ENCODE results near the gene PPCDC. TPM values are rescaled to one million over a fixed set of nuclear protein-coding genes. Genes with fewer than 3 reads are reported as not detected.

Gene PPCDC
- total and polyA plus RNA-seq, 3 experiments from 2014 or later, result 12.8 to 39.2 (median 35.5) TPM

DNA sequence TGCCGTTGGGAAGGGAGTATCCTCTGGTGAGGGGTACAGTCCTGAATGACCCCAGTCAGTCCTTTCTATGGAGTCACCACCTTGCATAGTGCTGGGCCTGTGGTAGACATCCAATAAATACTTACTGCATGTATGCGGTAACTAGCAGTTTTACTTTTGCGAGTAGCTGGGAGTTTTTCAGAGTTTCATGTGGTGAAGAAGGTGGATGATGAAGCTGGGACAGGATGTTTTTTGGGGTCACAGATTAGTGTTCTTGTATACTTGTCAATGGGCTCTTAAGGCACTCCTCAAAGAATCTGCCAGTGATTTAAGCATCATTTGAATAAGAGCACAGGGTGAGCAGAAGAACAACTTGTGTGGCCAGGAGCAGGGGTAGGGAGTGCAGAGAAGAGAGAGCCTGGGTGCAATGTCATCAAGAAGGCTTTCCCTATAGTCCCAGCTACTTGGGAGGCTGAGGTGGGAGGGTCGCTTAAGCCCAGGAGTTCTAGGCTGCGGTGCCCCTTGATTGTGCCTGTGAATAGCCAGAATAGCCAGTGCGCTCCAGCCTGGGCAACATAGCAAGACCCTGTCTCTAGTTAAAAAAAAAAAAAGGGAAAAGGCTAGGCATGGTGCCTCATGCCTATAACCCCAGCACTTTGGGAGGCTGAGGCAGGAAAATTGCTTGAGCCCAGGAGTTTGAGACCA lies 22.1 kb downstream of the PPCDC start:
- Histone ChIP-seq H3K9me3 (ENCODE audit: low read length) (no peaks in the 10 kb centered on the region), H3K4me3 (ENCODE audit: low read length) (no peak overlapping the region), H3K27ac (ENCODE audit: low read depth, low read length) (no peak overlapping the region), H3K27me3 (ENCODE audit: insufficient read depth, low read length, poor library complexity, severe bottlenecking) (no peaks in the 10 kb centered on the region), H3K36me3 (ENCODE audit: insufficient read depth, low read length) (no peaks in the 10 kb centered on the region), H3K4me1 (ENCODE audit: insufficient read depth, low read length) (peaks cover 21% of the 10 kb centered on the region)
- POLR2A ChIA-PET, result no interaction called here
- peaks cover 0 to 35% (median 2%) of the 10 kb centered on the region in 3 donors for H3K36me3 Mint-ChIP-seq
- H3K9me3 Mint-ChIP-seq, result no peaks in the 10 kb centered on the region
- H3K4me3 Mint-ChIP-seq, result peak overlapping the region in 3 of 7 donors; percentile 6 to 61 (median 49)
- H3K27me3 Mint-ChIP-seq, result no peaks in the 10 kb centered on the region
- no peak for DNase-seq
- H3K4me1 Mint-ChIP-seq, result peaks cover 41 to 50% (median 42%) of the 10 kb centered on the region in 3 donors
- H3K27ac Mint-ChIP-seq, result peak overlapping the region in 7 of 8 donors; percentile 62 to 97 (median 87)
- CTCF ChIA-PET, result interaction anchor here (0.9 kb wide), 1 partner anchor 15 kb away, joined by 3 read pairs; no protein-coding TSS in a partner anchor

DNA sequence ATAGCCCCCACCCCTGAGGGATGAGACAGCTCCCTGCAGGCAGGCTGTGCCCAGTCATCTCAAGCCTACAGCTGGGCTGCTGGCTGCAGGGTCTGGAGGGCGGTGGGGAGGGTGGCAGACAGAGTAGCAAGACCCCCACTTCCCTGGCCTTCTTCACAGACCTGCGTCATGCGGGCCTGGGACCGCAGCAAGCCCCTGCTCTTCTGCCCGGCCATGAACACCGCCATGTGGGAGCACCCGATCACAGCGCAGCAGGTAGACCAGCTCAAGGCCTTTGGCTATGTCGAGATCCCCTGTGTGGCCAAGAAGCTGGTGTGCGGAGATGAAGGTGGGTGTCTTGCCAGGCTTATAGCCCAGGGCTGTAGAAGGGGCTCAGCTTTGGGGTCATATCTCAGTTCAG lies 25.0 kb downstream of the PPCDC start:
- ChIA-PET CTCF (interaction anchor here (1.0 kb wide), 1 partner anchor 153 kb away, joined by 3 read pairs; the partner anchor contains the start of gene C15orf39), POLR2A (no interaction called here)
- Histone ChIP-seq H3K36me3 (ENCODE audit: insufficient read depth, low read length) (no peaks in the 10 kb centered on the region), H3K27ac (ENCODE audit: low read depth, low read length) (no peak overlapping the region), H3K4me3 (ENCODE audit: low read length) (no peak overlapping the region), H3K4me1 (ENCODE audit: insufficient read depth, low read length) (peaks cover 13% of the 10 kb centered on the region), H3K9me3 (ENCODE audit: low read length) (no peaks in the 10 kb centered on the region), H3K27me3 (ENCODE audit: insufficient read depth, low read length, poor library complexity, severe bottlenecking) (no peaks in the 10 kb centered on the region)
- peaks cover 27 to 38% (median 34%) of the 10 kb centered on the region in 3 donors for H3K4me1 Mint-ChIP-seq
- peak in 1 of 5 donors; percentile 23 for DNase-seq
- no peak overlapping the region for H3K4me3 Mint-ChIP-seq
- no peak overlapping the region for H3K27ac Mint-ChIP-seq
- H3K27me3 Mint-ChIP-seq, result no peaks in the 10 kb centered on the region
- H3K36me3 Mint-ChIP-seq, result peaks cover 0 to 32% (median 4%) of the 10 kb centered on the region in 3 donors
- no peaks in the 10 kb centered on the region for H3K9me3 Mint-ChIP-seq

DNA sequence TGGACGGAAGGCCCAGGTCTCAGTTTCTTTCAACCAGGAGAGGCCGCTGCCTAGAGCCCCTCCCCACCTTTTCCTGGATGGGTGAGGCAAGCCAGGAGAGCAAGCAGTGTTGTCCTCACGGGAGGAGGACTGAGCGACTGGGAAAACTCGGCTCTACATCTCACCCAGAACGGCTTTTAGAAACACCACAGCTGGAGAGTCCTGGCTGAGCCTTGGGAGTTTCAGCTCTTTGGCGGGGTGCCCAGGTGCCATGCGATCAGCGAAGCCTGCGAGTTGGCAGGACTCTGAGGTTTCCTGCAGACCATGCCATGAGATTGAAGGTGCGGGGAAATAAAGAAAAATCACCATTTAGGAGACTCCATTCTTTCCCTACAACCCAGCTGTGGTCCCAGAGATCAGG lies 26.0 kb downstream of the PPCDC start:
- Mint-ChIP-seq H3K4me1 (peaks cover 20 to 29% (median 24%) of the 10 kb centered on the region in 3 donors), H3K27ac (no peak overlapping the region), H3K4me3 (no peak overlapping the region), H3K9me3 (no peaks in the 10 kb centered on the region), H3K36me3 (peaks cover 0 to 29% (median 4%) of the 10 kb centered on the region in 3 donors), H3K27me3 (no peaks in the 10 kb centered on the region)
- ChIA-PET POLR2A (no interaction called here), CTCF (no interaction called here)
- Histone ChIP-seq H3K4me1 (ENCODE audit: insufficient read depth, low read length) (peaks cover 11% of the 10 kb centered on the region), H3K9me3 (ENCODE audit: low read length) (no peaks in the 10 kb centered on the region), H3K27me3 (ENCODE audit: insufficient read depth, low read length, poor library complexity, severe bottlenecking) (no peaks in the 10 kb centered on the region), H3K36me3 (ENCODE audit: insufficient read depth, low read length) (no peaks in the 10 kb centered on the region), H3K27ac (ENCODE audit: low read depth, low read length) (no peak overlapping the region), H3K4me3 (ENCODE audit: low read length) (no peak overlapping the region)
- peak in 1 of 5 donors; percentile 23 for DNase-seq

DNA sequence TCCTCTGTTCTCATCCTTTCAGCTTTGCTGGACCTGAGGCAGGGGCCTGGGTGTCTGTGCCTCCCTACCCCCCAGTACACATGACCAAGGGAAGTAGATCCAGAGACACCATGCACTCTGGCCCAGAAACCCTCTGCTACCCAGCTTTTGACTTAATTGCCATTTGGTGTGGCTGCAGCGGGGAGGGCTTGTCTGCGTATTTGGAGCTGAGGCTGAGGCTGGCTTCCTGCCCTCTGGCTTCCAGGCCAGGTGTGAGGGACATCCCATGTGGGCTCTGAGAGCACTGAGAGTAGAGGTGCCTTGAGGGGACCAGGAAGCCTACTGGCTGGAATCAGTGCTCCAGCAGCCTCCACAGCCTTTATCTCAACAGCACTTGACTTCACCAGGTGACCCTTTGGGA lies 26.9 kb downstream of the PPCDC start:
- peaks cover 0 to 24% (median 1%) of the 10 kb centered on the region in 3 donors for H3K36me3 Mint-ChIP-seq
- no peaks in the 10 kb centered on the region for H3K27me3 Mint-ChIP-seq
- no peaks in the 10 kb centered on the region for H3K9me3 ChIP-seq (ENCODE audit: low read length)
- H3K36me3 ChIP-seq (ENCODE audit: insufficient read depth, low read length), result no peaks in the 10 kb centered on the region
- H3K27ac ChIP-seq (ENCODE audit: low read depth, low read length), result no peak overlapping the region
- CTCF ChIA-PET, result no interaction called here
- H3K4me1 ChIP-seq (ENCODE audit: insufficient read depth, low read length), result peaks cover 11% of the 10 kb centered on the region
- H3K4me3 Mint-ChIP-seq, result no peak overlapping the region
- H3K9me3 Mint-ChIP-seq, result no peaks in the 10 kb centered on the region
- POLR2A ChIA-PET, result no interaction called here
- peaks cover 12 to 20% (median 15%) of the 10 kb centered on the region in 3 donors for H3K4me1 Mint-ChIP-seq
- peak overlapping the region in 1 of 8 donors; percentile 77 for H3K27ac Mint-ChIP-seq
- H3K27me3 ChIP-seq (ENCODE audit: insufficient read depth, low read length, poor library complexity, severe bottlenecking), result no peaks in the 10 kb centered on the region
- H3K4me3 ChIP-seq (ENCODE audit: low read length), result no peak overlapping the region
- DNase-seq, result peak in 1 of 5 donors; percentile 19

DNA sequence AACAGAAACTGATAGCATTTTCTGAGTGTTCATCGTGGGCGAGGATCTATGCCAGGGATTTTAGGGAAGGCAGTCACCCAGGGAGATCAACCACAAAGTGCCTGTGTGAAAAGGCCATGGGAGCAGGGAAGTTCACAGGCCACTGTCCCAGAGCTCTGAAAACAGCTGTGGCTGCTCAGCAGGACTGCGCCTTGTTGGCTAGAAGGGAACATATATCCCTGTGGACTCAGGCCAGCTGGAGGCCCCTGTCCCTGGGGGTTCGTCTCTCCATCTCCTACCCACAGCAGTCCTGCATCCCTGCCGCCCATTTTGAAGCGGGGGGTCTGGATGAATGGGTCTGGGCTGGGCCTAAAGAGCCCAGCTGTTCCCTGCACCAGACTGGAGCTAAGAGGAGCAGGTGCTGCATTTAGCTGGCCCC lies 27.8 kb downstream of the PPCDC start:
- Mint-ChIP-seq H3K4me3 (no peak overlapping the region), H3K27me3 (no peaks in the 10 kb centered on the region), H3K9me3 (no peaks in the 10 kb centered on the region), H3K36me3 (peaks cover 0 to 24% (median 5%) of the 10 kb centered on the region in 3 donors), H3K4me1 (peaks cover 12 to 15% (median 13%) of the 10 kb centered on the region in 3 donors), H3K27ac (peak overlapping the region in 1 of 8 donors; percentile 8)
- H3K9me3 ChIP-seq (ENCODE audit: low read length), result no peaks in the 10 kb centered on the region
- peak in 1 of 5 donors; percentile 23 for DNase-seq
- H3K4me1 ChIP-seq (ENCODE audit: insufficient read depth, low read length), result peaks cover 11% of the 10 kb centered on the region
- POLR2A ChIA-PET, result no interaction called here
- no peaks in the 10 kb centered on the region for H3K36me3 ChIP-seq (ENCODE audit: insufficient read depth, low read length)
- H3K4me3 ChIP-seq (ENCODE audit: low read length), result no peak overlapping the region
- no peak overlapping the region for H3K27ac ChIP-seq (ENCODE audit: low read depth, low read length)
- H3K27me3 ChIP-seq (ENCODE audit: insufficient read depth, low read length, poor library complexity, severe bottlenecking), result no peaks in the 10 kb centered on the region
- CTCF ChIA-PET, result interaction anchor here (0.7 kb wide), 1 partner anchor 22 kb away, joined by 3 read pairs; no protein-coding TSS in a partner anchor

DNA sequence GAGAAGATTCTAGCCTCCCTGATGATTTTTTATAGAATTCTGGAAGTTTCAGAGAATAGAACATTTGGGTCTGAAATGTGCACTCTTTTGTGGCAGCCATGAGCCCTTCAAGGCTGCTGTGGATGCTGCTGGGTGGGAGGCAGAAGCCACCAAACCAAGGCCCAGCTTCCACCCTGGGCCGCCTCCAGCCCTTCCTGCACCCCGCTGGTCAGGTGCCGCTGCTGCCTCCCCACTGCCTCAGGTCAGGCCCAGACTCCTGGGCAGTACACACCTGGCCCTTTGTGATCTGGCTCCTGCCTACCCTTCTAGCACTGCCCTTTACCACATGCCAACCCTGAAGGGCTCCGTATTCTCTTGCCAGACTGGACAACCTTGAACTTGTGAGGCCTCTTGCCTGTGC lies 28.3 kb downstream of the PPCDC start:
- ChIA-PET POLR2A (no interaction called here), CTCF (interaction anchor here (0.7 kb wide), 1 partner anchor 22 kb away, joined by 3 read pairs; no protein-coding TSS in a partner anchor)
- Mint-ChIP-seq H3K9me3 (no peaks in the 10 kb centered on the region), H3K36me3 (peaks cover 0 to 23% (median 5%) of the 10 kb centered on the region in 3 donors), H3K4me3 (no peak overlapping the region), H3K27me3 (no peaks in the 10 kb centered on the region), H3K4me1 (peaks cover 7 to 10% (median 9%) of the 10 kb centered on the region in 3 donors), H3K27ac (no peak overlapping the region)
- no peaks in the 10 kb centered on the region for H3K36me3 ChIP-seq (ENCODE audit: insufficient read depth, low read length)
- DNase-seq, result peak in 1 of 5 donors; percentile 5
- no peaks in the 10 kb centered on the region for H3K27me3 ChIP-seq (ENCODE audit: insufficient read depth, low read length, poor library complexity, severe bottlenecking)
- no peak overlapping the region for H3K4me3 ChIP-seq (ENCODE audit: low read length)
- no peaks in the 10 kb centered on the region for H3K9me3 ChIP-seq (ENCODE audit: low read length)
- H3K27ac ChIP-seq (ENCODE audit: low read depth, low read length), result no peak overlapping the region
- peaks cover 9% of the 10 kb centered on the region for H3K4me1 ChIP-seq (ENCODE audit: insufficient read depth, low read length)

DNA sequence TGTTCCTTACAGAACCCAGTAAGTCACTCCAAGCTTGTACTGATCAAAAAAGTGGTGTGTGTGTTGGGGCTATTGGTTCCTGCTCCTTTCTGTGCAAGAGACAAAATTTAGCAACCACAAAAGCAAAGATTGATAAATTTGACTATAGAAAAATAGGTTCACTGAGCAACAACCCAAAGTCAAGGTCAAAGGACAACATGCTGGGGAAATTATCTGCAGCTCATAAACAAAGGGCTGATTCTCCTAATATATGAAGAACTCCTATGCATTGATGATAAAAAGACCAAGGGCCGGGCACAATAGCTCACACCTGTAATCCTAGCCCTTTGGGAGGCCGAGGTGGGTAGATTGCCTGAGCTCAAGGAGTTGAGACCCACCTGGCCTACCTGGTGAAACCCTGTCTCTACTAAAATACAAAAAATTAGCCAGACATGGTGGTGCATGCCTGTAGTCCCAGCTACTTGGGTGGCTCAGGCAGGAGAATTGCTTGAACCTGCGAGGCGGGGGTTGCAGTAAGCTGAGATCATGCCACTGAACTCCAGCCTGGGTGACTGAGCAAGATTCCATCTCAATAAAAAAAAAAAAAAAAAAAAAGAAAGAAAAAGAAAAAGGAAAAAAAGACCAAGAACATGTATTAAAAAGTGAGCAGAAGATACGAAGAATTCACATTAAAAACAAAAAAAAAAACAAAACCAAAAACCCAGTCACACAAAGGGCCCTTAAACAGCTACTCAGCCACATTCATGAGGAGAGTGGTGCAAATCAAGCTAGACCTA lies 29.8 kb downstream of the PPCDC start:
- Histone ChIP-seq H3K27ac (ENCODE audit: low read depth, low read length) (no peak overlapping the region), H3K27me3 (ENCODE audit: insufficient read depth, low read length, poor library complexity, severe bottlenecking) (no peaks in the 10 kb centered on the region), H3K4me1 (ENCODE audit: insufficient read depth, low read length) (no peaks in the 10 kb centered on the region), H3K4me3 (ENCODE audit: low read length) (no peak overlapping the region), H3K9me3 (ENCODE audit: low read length) (no peaks in the 10 kb centered on the region), H3K36me3 (ENCODE audit: insufficient read depth, low read length) (no peaks in the 10 kb centered on the region)
- H3K9me3 Mint-ChIP-seq, result no peaks in the 10 kb centered on the region
- H3K27ac Mint-ChIP-seq, result no peak overlapping the region
- no peaks in the 10 kb centered on the region for H3K27me3 Mint-ChIP-seq
- ChIA-PET POLR2A (no interaction called here), CTCF (interaction anchor here (1.0 kb wide), 2 partner anchors 24 to 148 kb away, joined by 3 to 4 read pairs; partner anchors contain the start of gene C15orf39)
- peaks cover 0 to 20% (median 8%) of the 10 kb centered on the region in 3 donors for H3K36me3 Mint-ChIP-seq
- H3K4me1 Mint-ChIP-seq, result peaks cover 0 to 5% (median 3%) of the 10 kb centered on the region in 3 donors
- no peak for DNase-seq
- no peak overlapping the region for H3K4me3 Mint-ChIP-seq

DNA sequence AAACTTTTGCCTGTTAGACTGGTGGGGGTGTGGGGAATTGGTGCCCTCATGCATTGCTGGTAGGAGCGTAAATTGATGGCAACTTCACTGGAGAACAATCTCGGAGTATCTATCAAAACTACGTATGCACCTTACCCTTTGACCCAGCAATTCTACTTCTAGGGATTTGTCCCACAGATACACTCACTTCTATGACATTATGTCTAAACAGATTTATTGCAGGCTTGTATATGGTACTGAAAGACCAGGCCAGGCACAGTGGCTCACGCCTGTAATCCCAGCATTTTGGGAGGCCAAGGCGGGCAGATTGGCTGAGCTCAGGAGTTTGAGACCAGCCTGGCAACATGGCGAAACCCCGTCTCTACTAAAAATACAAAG lies 30.3 kb downstream of the PPCDC start:
- no peaks in the 10 kb centered on the region for H3K4me1 ChIP-seq (ENCODE audit: insufficient read depth, low read length)
- H3K27me3 ChIP-seq (ENCODE audit: insufficient read depth, low read length, poor library complexity, severe bottlenecking), result no peaks in the 10 kb centered on the region
- H3K4me1 Mint-ChIP-seq, result peaks cover 0 to 5% (median 3%) of the 10 kb centered on the region in 3 donors
- H3K9me3 Mint-ChIP-seq, result no peaks in the 10 kb centered on the region
- no peaks in the 10 kb centered on the region for H3K36me3 ChIP-seq (ENCODE audit: insufficient read depth, low read length)
- DNase-seq, result no peak
- CTCF ChIA-PET, result no interaction called here
- no peak overlapping the region for H3K27ac ChIP-seq (ENCODE audit: low read depth, low read length)
- H3K4me3 Mint-ChIP-seq, result no peak overlapping the region
- H3K27me3 Mint-ChIP-seq, result no peaks in the 10 kb centered on the region
- H3K36me3 Mint-ChIP-seq, result peaks cover 0 to 15% (median 11%) of the 10 kb centered on the region in 3 donors
- POLR2A ChIA-PET, result no interaction called here
- H3K9me3 ChIP-seq (ENCODE audit: low read length), result no peaks in the 10 kb centered on the region
- no peak overlapping the region for H3K4me3 ChIP-seq (ENCODE audit: low read length)
- no peak overlapping the region for H3K27ac Mint-ChIP-seq
